GM12892 (cell line): Measurements from ENCODE around the gene GIGYF2.

Source experiments
- POLR2A ChIP-seq: IDR thresholded peaks from 2 replicates; pipeline ENCODE4 v1.6.1; 2011; ENCODE audit warnings: low read depth, low read length, control low read depth
- POLR2AphosphoS5 ChIP-seq: IDR thresholded peaks from 2 replicates; pipeline ENCODE4 v1.6.1; 2011; ENCODE audit warnings: low read depth, low read length, control low read depth
- TAF1 ChIP-seq: IDR thresholded peaks from 2 replicates; pipeline ENCODE4 v1.6.1; 2011; ENCODE audit warnings: low read depth, mild to moderate bottlenecking, control low read depth, low read length, borderline replicate concordance

DNA sequence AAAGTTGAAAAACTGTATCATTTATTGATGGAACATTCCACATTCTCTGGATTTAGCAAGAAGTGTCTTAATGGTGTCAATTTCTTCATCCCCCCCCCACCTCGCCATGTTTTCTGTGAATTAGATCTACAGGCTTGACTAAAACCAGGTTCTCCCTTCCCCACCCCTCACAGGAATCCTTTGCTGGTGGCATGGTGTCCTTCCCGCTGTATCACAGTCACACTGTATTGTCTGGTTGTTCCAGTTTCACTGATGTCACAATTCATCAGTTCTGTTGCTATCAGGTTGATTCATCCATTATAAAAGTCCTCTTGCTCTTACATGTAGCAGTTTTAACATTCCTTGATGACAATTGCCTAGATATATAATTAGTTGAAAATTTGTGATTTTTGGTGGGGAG is 166.9 kb downstream of the GIGYF2 start:
- no peak for TF ChIP-seq POLR2AphosphoS5
- TF ChIP-seq POLR2A = no peak
- no peak for TF ChIP-seq TAF1
